NOMO-1 (cell line): ENCODE results near the gene WSB2.
"Not testable (repeated sequence)": the region's sequence is repeated elsewhere in the genome, so short reads cannot be mapped to it uniquely, and the experiment has no call there.

Source experiments
- DNase-seq, 2 experiments: peaks; one replicate each; lab custom pipeline; 2025; ENCODE audit not compliant: unreplicated experiment in 2 of 2; lab: John Stamatoyannopoulos, UW

Gene WSB2

GRCh38 chr12:117999806-118000205 lies 61.2 kb downstream of the WSB2 start:
- DNase-seq, result not testable (repeated sequence)

- DNase-seq, result no peak
Observed at GRCh38 chr12:117998719-117999118, 62.3 kb downstream of the WSB2 start.

- DNase-seq, result no peak
Observed at GRCh38 chr12:117994551-117995438, 66.2 kb downstream of the WSB2 start.

- DNase-seq, result peak in 1 of 2 experiments; percentile 6
Observed at GRCh38 chr12:117986705-117987469, 74.1 kb downstream of the WSB2 start.

GRCh38 chr12:117985182-117985581 lies 75.8 kb downstream of the WSB2 start:
- no peak for DNase-seq
